ENCODE data around the gene EIF5B. TPM values are rescaled to one million over a fixed set of nuclear protein-coding genes. Genes with fewer than 3 reads are reported as not detected.
A peak's percentile ranks its signal among the peaks of the same experiment; 100 is the strongest.

The EIF5B gene
- total RNA-seq, 4 donors from 2014 or later: 23.6 to 40.4 (median 30.7) TPM

DNA sequence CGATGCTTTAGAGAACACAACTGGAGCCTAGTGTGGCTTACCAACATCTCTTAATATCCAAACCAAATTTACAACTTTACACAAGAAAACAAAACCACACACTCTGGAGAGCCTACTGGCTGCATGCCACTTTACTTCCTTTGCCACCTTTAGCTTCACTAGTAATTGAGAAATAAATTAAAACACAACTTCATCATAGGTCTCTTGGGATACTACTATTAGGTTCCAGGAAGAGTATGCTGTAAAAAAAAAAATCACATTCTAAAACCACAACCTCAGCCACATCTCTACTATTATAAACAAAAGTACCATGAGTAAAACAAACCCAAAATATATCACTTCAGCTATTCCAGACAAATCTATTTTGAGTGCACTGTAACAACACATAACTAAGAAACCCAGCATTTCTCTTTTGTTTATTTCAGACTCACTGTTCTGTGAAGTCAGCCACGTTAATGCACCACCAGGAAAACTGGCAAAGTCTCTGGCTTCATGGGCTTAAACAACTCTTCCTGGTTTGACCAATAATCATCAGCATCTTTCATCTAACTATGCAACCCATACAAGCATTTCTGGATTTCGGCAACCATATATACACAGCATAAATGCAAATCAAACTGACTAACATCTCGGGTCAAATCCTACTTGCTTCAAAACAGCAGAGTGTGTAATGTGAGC is 93.6 kb downstream of the EIF5B start:
- H3K4me1 ChIP-seq: peaks cover 0 to 8% (median 0%) of the 10 kb centered on the region in 4 donors
- peak overlapping the region in 1 of 4 donors; percentile 31 for H3K27ac ChIP-seq
- DNase-seq: no peak
- peaks cover 0 to 66% (median 0%) of the 10 kb centered on the region in 3 donors for H3K36me3 ChIP-seq
- TF ChIP-seq POLR2A (IDR thresholded peaks at IDR 0.05): no peak
- TF ChIP-seq, protein P1, sequence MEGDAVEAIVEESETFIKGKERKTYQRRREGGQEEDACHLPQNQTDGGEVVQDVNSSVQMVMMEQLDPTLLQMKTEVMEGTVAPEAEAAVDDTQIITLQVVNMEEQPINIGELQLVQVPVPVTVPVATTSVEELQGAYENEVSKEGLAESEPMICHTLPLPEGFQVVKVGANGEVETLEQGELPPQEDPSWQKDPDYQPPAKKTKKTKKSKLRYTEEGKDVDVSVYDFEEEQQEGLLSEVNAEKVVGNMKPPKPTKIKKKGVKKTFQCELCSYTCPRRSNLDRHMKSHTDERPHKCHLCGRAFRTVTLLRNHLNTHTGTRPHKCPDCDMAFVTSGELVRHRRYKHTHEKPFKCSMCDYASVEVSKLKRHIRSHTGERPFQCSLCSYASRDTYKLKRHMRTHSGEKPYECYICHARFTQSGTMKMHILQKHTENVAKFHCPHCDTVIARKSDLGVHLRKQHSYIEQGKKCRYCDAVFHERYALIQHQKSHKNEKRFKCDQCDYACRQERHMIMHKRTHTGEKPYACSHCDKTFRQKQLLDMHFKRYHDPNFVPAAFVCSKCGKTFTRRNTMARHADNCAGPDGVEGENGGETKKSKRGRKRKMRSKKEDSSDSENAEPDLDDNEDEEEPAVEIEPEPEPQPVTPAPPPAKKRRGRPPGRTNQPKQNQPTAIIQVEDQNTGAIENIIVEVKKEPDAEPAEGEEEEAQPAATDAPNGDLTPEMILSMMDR (IDR thresholded peaks at IDR 0.05): no peak
- H3K27me3 ChIP-seq: no peaks in the 10 kb centered on the region
- H3K9me3 ChIP-seq: no peaks in the 10 kb centered on the region
- no peak overlapping the region for H3K4me3 ChIP-seq

DNA sequence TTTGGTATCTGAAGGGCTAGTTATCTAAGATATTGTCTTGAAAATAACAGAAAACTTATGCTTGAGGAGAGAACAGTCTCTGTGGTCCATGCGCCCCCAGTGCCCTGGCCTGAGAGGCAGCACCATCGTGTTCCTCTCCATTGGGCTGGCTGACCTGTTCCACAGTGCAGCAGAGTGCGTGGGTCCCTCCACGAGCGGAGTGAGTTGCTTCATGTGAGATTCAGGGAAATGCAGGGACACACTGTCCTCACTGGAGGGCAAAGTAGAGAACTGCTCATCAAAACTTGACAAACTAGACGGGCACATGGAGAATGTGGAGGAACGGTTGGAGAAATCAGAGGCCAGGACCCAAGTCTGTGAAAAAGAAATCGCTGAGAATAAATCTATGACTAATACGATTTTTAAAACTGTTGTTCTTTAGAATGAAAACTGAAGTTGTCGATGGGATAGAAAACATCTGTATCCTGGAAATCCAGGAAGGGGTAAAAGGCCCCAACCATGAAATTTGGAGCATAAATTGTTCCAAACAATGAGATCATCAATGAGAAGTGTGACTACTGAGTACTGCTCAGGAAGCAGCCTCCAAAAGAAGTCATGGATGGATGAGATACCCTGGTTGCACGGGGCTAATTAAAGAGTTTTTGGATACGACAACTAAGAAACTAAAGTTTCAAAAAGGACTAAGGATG is 94.5 kb downstream of the EIF5B start:
- DNase-seq: no peak
- H3K4me1 ChIP-seq: peaks cover 0 to 8% (median 0%) of the 10 kb centered on the region in 4 donors
- peaks cover 0 to 58% (median 0%) of the 10 kb centered on the region in 3 donors for H3K36me3 ChIP-seq
- TF ChIP-seq, protein P1 (IDR thresholded peaks at IDR 0.05): no peak
- no peak for TF ChIP-seq POLR2A (IDR thresholded peaks at IDR 0.05)
- H3K27me3 ChIP-seq: no peaks in the 10 kb centered on the region
- H3K9me3 ChIP-seq: no peaks in the 10 kb centered on the region
- H3K4me3 ChIP-seq: no peak overlapping the region
- H3K27ac ChIP-seq: peak overlapping the region in 2 of 4 donors; percentile 17 to 31

DNA sequence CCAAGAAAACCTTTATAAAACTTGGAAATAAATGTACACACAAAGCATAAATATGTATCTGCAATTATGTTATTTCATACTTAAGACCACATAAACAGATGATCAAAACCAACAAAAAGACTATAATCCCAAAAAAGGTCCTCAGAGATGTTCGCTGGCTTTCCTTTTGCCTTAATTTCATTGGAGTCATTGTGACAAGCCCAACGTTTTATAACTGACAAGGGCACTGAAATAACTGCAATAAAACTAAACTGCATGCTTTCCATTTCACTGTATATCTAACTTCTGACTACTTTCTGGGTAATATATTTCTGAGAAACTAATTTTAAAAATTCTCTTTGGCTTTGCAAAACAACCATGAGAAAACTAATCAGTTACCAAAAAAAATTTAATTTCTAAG is 96.2 kb downstream of the EIF5B start:
- H3K4me3 ChIP-seq: no peak overlapping the region
- no peak for TF ChIP-seq POLR2A (IDR thresholded peaks at IDR 0.05)
- TF ChIP-seq, protein P1 (IDR thresholded peaks at IDR 0.05): no peak
- no peak for DNase-seq
- no peak overlapping the region for H3K27ac ChIP-seq
- no peaks in the 10 kb centered on the region for H3K27me3 ChIP-seq
- H3K9me3 ChIP-seq: no peaks in the 10 kb centered on the region
- H3K36me3 ChIP-seq: peaks cover 0 to 44% (median 0%) of the 10 kb centered on the region in 3 donors
- H3K4me1 ChIP-seq: peaks cover 0 to 8% (median 0%) of the 10 kb centered on the region in 4 donors

DNA sequence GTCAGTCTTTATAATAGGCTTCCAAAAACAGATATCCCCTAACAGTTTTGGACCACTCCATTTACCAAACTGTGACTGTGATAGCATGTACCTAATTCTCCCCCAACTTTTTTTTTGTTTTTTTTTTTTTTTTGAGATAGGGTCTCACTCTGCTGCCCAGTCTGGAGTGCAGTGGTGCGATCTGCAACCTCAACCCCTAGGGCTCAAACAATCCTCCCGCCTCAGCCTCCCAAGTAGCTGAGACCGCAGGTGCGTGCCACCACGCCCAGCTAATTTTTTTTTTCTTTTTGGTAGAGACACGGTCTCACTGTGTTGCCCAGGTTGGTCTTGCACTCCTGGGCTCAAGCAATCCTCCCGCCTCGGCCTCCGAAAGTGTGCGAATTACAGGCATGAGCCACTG is 99.7 kb downstream of the EIF5B start:
- DNase-seq: no peak
- H3K27ac ChIP-seq: no peak overlapping the region
- H3K27me3 ChIP-seq: no peaks in the 10 kb centered on the region
- H3K4me3 ChIP-seq: no peak overlapping the region
- H3K9me3 ChIP-seq: no peaks in the 10 kb centered on the region
- TF ChIP-seq POLR2A (IDR thresholded peaks at IDR 0.05): no peak
- H3K36me3 ChIP-seq: peaks cover 0 to 35% (median 0%) of the 10 kb centered on the region in 3 donors
- H3K4me1 ChIP-seq: no peaks in the 10 kb centered on the region

DNA sequence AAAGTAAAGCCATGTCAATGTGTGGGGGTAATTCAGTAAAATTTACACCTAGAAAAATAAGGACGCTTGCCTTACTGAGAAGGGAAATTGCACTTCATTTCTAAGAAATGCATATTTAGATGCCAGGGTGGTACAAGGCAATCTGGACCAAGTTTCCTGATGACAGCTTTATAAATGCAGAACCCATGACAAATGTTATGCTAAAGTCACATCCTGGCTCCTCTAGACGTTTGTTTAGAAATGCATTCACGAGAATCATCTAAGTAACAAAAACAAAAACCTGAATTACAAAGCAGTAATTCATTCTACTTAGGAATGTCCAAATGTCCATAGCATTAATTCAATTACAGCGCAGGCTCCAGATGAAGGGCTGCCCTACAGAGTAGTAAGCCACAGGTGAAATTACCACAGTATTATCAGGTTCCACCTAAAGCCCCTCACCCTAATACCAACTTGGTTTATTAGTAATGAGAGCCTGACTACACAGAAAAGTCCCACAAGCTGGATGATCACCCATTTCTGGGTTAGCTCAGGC is 102.8 kb downstream of the EIF5B start:
- Histone ChIP-seq H3K4me1 (no peaks in the 10 kb centered on the region), H3K27me3 (no peaks in the 10 kb centered on the region), H3K9me3 (no peaks in the 10 kb centered on the region), H3K4me3 (no peak overlapping the region), H3K27ac (no peak overlapping the region), H3K36me3 (peaks cover 0 to 30% (median 0%) of the 10 kb centered on the region in 3 donors)
- no peak for DNase-seq
- TF ChIP-seq, protein P1 (IDR thresholded peaks at IDR 0.05): no peak
- no peak for TF ChIP-seq POLR2A (IDR thresholded peaks at IDR 0.05)

DNA sequence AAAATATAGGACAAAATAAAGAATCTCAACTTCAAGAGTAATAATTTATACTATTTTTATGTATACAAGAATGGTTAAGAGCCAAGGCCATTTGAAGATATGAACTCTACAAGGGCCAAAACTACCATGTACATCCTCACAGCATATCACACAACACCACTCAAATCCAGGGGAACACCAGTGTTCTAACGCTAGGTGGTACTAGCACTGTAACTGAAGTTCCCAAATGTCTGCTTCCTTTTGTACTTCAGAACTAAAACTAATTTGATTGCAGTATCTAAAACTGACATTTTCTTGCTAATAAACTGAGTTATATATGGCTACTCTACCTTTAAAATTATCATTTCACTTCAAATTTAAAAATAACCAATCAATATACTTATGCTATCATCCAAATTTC is 105.6 kb downstream of the EIF5B start:
- peaks cover 0 to 30% (median 0%) of the 10 kb centered on the region in 3 donors for H3K36me3 ChIP-seq
- no peaks in the 10 kb centered on the region for H3K27me3 ChIP-seq
- H3K27ac ChIP-seq: no peak overlapping the region
- TF ChIP-seq, protein P1 (IDR thresholded peaks at IDR 0.05): peak in 1 of 6 experiments; percentile 5
- no peak for TF ChIP-seq POLR2A (IDR thresholded peaks at IDR 0.05)
- no peak for DNase-seq
- H3K4me3 ChIP-seq: no peak overlapping the region
- no peaks in the 10 kb centered on the region for H3K9me3 ChIP-seq
- no peaks in the 10 kb centered on the region for H3K4me1 ChIP-seq
